Epithelial cell of prostate (primary cell): Measurements from ENCODE around the gene NUBP2.
A peak's percentile ranks its signal among the peaks of the same experiment; 100 is the strongest.
"Not testable (repeated sequence)": the region's sequence is repeated elsewhere in the genome, so short reads cannot be mapped to it uniquely, and the experiment has no call there.

Source experiments
- DNase-seq: peaks from one replicate; pipeline ENCODE4 v3.0.0-alpha.2; 2011; ENCODE audit warnings: low read depth, low spot score
- H3K27ac ChIP-seq: fragments of 450-650 bp; 2 replicates; pipeline ENCODE4 v1.5.1; 2017; ENCODE audit warnings: mild to moderate bottlenecking

Gene NUBP2

GRCh38 chr16:1794908-1795666, 12.3 kb downstream of the NUBP2 start:
- H3K27ac ChIP-seq, result no peak overlapping the region
- no peak for DNase-seq

- not testable (repeated sequence) for H3K27ac ChIP-seq, DNase-seq
These were observed 16.5 kb downstream of the NUBP2 start for GRCh38 chr16:1799263-1799662.

- no peak for DNase-seq
- H3K27ac ChIP-seq, result no peak overlapping the region
These were observed 17.9 kb downstream of the NUBP2 start for GRCh38 chr16:1800701-1801100.

- no peak overlapping the region for H3K27ac ChIP-seq
- DNase-seq, result no peak
These were observed 24.9 kb downstream of the NUBP2 start for GRCh38 chr16:1807626-1808025.

- no peak overlapping the region for H3K27ac ChIP-seq
- DNase-seq, result no peak
These were observed 25.9 kb downstream of the NUBP2 start for GRCh38 chr16:1808691-1809090.

- H3K27ac ChIP-seq, result no peak overlapping the region
- DNase-seq, result no peak
These were observed 26.6 kb downstream of the NUBP2 start for GRCh38 chr16:1809281-1809801.

- no peak overlapping the region for H3K27ac ChIP-seq
These were observed 27.3 kb downstream of the NUBP2 start for GRCh38 chr16:1810106-1810505.

GRCh38 chr16:1810536-1810935, 27.8 kb downstream of the NUBP2 start:
- no peak overlapping the region for H3K27ac ChIP-seq
- no peak for DNase-seq

More at GRCh38 chr16:1810106-1810505, 27.3 kb downstream of the NUBP2 start:
- no peak for DNase-seq

GRCh38 chr16:1812732-1813163, 30.0 kb downstream of the NUBP2 start:
- H3K27ac ChIP-seq, result no peak overlapping the region
- DNase-seq, result peak; percentile 26

GRCh38 chr16:1815461-1815860, 32.7 kb downstream of the NUBP2 start:
- no peak for DNase-seq
- no peak overlapping the region for H3K27ac ChIP-seq

GRCh38 chr16:1816396-1817275, 33.9 kb downstream of the NUBP2 start:
- H3K27ac ChIP-seq, result no peak overlapping the region
- DNase-seq, result no peak

- DNase-seq, result no peak
- H3K27ac ChIP-seq, result no peak overlapping the region
These were observed 34.5 kb downstream of the NUBP2 start for GRCh38 chr16:1817276-1817589.

- no peak overlapping the region for H3K27ac ChIP-seq
- DNase-seq, result no peak
These were observed 35.0 kb downstream of the NUBP2 start for GRCh38 chr16:1817716-1818115.

GRCh38 chr16:1818204-1818872, 35.6 kb downstream of the NUBP2 start:
- DNase-seq, result no peak
- no peak overlapping the region for H3K27ac ChIP-seq

- no peak for DNase-seq
These were observed 36.2 kb downstream of the NUBP2 start for GRCh38 chr16:1818873-1819525.

GRCh38 chr16:1819611-1820010, 36.9 kb downstream of the NUBP2 start:
- DNase-seq, result no peak
- no peak overlapping the region for H3K27ac ChIP-seq

More at GRCh38 chr16:1818873-1819525, 36.2 kb downstream of the NUBP2 start:
- H3K27ac ChIP-seq, result no peak overlapping the region

- no peak for DNase-seq
- H3K27ac ChIP-seq, result no peak overlapping the region
These were observed 37.6 kb downstream of the NUBP2 start for GRCh38 chr16:1820096-1820945.

GRCh38 chr16:1820946-1821290, 38.2 kb downstream of the NUBP2 start:
- DNase-seq, result no peak
- H3K27ac ChIP-seq, result no peak overlapping the region

- peak; percentile 24 for DNase-seq
- H3K27ac ChIP-seq, result peak overlapping the region; percentile 34
These were observed 39.3 kb downstream of the NUBP2 start for GRCh38 chr16:1821861-1822611.
